CD4-positive, alpha-beta T cell treated with Interferon alpha-2 for 1 hour (primary cell): ENCODE results near the gene CUL5.

Experiments
- DNase-seq, 2 donors: peaks; one replicate each; pipeline ENCODE4 v3.0.0-alpha.2; 2020 to 2022

CUL5 gene

DNA sequence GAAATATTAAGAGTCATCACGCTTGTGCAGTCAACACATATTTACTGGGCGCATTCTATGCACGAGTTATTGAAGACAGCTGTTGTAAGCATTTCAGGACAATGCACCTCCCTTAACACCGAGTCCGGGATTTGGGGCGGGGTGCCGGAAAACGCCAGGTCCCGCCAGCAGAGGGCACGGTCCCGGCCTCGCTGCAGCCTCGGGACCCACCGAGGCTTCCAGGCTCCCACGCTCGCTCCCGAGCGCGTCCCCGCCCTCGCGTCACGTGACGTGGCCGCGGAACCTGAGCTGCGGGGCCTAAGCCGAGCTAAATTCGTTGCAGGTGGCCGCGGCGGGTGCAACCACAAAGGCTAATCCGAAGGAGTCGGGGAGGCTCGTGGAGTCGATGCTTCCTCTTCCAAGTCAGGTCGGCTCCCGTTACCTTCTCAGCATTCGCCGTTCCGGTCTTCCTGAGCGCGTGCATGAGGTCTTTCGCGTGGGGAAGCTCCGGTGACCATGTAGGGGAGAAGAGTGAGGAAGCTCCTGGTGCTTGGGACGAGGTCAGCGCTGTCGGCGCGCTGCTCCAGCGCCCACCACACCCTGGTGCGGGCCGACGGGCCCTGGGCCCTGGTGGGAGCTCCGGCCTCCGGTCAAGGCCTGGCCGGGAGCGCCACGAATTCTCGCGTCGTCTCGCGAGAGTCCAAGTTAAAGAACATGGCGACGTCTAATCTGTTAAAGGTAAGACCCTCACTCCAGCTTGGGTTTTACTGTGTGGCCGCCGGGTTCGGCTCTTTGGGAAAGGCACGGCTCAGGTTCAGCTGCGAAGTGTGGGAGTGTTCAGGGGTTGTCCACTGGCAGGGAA lies at the start of gene CUL5:
Gene CUL5 (plus strand): TSS at position 243 of the 841 bp plus-strand sequence. CDS start 451 bp downstream, at position 694.
- DNase-seq, result peak; percentile 87 to 92

DNA sequence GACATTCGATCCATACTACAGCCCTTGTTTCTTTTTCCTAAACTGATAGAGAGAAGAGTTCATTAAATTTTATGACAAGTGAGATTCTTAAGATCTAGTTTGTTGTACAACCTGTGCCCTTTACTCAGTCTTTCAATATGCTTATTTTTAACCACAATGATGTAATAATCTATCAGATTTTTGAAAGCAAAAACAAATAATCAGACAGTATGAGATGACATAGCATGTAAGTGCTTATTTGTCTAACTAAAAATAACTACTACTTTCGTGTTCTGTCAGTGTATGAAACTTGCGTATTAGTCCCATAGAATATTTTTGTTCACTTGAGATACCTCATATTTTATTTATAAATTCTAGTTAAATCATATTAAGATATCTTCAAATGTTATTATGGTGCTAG lies 47.2 kb upstream of the CUL5 start:
- no peak for DNase-seq

DNA sequence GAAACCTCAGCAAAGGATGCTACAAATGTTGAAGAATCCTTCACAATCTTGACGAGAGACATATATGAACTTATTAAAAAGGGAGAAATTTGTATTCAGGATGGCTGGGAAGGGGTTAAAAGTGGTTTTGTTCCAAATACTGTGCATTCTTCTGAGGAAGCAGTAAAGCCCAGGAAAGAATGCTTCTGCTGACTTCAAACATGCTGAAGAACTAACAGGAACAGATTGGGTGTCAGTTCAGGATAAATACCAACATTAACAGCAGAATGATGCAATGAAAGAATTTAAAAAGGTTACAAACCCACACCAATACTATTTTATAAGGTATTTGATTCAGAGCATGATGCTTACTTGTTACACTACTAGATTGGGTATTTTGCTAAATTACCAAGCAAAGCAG lies 46.5 kb upstream of the CUL5 start:
- DNase-seq, result no peak

DNA sequence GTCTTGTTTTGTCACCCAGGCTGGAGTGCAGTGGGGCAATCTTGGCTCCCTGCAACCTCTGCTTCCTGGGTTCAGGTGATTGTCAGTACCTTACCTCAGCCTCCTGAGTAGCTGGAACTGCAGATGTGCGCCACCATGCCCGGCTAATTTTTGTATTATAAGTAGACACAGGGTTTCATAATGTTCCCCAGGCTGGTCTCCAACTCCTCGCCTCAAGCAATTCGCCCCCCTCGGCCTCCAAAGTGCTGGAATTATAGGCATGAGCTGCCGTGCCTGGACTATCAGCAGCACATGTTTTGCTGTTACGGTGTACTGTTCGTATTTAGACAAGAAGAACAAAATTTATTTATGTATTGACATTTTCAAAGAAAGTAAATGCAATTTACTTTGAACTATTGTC lies 45.6 kb upstream of the CUL5 start:
- no peak for DNase-seq

DNA sequence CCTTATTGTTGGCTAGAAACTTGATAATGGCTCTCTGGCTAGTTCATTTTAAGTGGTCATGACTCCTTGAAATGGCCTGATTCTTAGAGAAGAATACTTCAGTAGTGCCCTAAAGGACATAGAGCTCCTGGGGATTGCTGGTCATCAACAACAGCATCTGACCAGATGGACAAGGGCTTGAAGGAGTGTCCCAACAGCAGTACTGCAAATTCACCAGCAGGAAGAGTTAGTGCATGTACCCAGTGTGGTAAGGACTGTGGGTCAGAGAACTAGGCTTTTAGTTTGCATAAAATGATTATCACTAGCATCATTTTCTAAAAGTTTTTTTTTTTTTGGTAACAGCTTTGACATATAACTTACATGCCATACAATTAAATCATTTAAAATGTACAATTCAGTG lies 39.5 kb upstream of the CUL5 start:
- no peak for DNase-seq

DNA sequence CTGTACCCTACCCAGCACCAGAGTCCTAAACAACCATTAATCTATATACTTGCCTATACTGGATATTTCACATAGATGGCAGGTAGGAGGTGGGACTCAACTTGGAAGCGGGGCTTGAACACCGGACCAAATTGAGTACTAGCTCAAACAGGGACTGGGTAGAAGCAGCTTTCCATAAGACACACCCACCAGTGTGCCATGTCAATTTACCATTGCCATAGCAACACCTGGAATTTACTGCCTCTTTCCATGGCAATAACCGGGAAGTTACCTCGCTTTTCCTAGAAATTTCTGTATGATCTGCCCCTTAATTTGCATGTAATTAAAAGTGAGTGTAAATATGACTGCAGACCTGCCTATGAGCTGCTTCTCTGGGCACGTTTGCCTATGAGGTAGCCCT lies 38.6 kb upstream of the CUL5 start:
- DNase-seq, result no peak

DNA sequence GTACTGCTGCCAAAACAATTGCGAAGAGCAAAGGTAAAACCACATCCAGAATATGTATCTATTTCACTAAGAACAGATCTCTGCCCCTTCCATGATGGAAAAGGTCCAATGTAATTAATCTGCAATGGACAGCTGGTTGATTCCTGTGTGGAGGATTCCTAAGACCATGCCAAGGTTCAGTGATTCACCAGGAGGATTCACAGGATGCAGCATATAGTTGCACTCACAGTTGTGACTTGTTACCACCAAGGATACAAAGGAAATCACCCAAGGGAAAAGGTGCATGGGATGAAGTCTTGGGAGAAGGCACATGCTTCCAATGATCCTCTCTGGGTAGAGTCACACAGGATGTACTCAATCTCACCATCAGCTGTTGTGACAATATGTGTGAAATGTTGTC lies 35.1 kb upstream of the CUL5 start:
- no peak for DNase-seq

DNA sequence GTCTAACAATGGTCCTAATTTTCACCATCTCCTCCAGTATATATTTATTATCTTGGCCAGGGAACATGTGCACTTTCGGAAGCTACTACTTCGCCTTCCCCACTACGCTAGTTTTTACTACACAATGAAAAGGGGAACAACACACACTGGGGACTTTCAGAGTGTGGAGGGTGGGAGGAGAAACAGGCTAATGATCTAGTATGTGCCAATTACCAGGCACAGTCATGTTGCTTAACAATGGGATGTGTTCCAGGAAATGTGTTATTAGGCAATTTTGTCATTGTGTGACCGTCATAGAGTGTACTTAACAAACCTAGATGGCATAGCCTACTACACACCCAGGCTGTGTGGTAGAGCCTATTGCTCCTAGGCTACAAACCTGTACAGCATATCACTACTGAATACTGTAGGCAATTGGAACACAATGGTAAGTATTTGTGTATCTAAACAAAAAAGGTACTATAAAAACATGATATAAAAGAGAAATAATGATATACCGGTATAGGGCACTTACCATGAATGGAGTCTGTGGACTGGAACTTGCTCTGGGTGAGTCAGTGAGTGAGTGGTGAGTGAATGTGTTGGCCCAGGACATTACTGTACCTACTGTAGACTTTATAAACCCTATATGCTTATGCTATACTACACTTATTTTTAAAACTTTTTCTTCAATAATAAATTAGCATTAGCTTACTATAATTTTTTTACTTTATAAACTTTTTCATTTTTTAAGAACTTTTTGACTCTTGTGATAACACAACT lies 20.1 kb upstream of the CUL5 start:
- DNase-seq, result peak; percentile 16 to 59

DNA sequence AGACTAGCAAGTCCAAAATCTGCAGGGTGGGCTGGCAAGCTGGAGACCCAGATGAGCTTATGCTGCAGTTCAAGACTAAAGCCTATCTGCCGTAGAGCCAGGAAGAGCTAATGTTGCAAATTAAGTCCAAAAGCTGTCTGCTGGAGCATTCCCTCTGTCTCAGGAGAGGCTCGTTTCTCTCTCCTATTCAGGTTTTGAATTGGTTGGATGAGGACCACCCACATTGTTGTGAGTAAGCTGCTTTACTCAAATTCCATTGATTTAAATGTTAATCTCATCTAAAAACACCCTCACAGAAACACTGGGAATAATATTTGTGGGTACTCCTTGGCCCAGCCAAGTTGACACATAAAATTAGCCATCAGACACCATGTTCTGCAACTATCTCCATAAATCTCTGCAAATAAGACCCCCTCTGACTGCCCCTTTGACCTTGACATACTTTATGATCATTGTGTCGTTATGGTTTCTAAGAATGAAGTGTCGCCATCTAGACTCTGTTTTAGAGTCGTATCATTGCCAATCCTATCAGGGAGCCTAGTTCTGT lies 16.8 kb upstream of the CUL5 start:
- no peak for DNase-seq

DNA sequence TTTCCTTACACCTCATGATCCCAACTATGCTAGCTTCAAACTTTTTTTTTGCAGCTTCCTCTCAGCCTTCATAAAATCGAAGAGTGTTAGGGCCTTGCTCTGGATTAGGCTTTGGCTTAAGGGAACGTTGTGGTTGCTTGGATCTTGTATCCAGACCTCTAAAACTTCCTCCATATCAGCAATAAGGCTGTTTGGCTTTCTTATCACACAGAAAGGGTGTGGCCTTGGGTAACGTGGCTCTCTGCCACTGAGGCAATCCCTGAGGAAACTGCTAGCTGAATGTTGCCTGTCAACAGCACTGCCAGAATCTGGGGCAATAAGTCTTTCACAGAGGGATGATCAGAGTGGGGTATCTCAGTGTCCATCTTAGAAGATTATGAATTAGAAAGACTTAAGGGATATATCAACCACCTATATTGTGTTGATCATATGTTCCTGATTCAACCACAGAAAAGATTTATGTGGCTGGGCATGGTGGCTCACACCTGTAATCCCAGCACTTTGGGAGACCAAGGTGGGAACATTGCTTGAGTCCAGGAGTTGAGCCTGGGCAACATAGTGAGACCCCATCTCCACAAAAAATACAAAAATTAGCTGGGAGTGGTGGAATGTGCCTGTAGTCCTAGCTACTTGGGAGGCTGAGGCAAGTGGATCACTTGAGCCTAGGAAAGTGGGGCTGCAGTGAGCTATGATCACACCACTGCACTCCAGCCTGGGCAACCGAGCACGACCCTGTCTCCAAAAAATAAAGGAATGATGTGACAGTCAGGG lies 12.5 kb upstream of the CUL5 start:
- DNase-seq, result no peak

DNA sequence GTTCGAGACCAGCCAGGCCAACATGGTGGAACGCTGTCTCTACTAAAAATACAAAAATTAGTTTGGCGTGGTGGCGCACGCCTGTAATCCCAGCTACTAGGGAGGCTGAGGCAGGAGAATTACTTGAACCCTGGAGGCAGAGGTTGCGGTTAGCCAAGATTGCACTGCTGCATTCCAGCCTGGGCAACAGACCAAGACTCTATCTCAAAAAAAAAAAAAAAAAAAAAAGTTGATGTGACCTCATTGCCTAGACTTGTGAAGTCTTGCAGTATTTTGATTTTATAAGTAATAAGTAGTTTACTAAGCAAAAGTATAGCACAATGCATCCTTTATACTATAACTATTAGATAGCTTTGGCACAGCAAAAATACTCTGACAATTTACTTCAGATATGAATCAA lies 9.9 kb upstream of the CUL5 start:
- DNase-seq, result no peak

DNA sequence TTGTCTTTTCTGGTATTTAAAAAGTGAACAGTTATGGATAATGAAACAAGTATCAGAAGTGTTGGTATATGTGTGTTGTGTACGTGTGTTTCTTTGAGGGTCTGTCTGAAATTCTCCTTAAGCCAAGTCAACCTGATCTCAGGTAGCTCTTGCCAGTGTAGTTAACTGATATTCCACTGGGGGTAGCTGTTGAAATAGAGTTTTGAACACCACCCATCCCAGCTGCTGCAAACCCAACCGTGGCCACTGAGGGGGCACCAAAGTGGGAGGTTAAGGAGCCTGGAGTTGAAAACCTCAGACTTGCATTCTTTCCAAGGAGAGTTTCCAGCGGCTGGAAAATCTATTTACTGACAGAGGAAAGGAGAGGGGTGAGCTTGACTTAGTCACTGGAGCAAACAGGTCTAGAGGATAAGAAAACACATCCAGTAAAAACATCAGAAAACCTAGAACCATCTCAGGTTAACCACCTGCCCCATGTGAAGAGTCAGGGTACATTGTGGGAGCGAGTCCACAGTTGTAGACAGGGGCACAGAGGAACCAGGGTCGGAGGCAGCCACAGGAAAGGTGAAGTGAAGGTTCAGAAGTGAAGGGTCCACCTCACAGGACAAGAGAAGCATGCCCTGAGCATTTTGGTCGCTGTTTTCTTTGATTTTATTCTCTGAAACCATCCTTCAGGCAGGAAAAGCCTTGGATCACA lies 8.8 kb upstream of the CUL5 start:
- DNase-seq, result peak; percentile 3 to 55

DNA sequence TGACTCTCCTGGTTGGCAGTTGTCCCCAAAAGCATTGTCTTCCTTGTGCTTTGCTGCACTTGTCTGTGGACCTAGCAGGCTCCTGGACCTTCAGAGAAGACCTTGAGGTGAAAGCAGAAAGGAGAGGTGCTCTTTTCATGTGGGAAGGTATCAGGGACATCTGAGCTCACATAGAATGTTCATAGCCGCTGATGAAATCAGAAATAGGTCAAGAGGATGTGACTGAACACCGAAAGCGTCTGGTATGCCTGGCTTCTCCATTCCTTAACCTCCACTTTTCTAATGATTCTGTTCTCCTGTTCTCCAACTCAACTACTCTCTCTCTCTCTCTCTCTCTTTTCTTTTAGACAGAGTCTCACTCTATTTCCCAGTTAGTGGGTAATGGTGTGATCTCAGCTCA lies 6.2 kb upstream of the CUL5 start:
- no peak for DNase-seq

DNA sequence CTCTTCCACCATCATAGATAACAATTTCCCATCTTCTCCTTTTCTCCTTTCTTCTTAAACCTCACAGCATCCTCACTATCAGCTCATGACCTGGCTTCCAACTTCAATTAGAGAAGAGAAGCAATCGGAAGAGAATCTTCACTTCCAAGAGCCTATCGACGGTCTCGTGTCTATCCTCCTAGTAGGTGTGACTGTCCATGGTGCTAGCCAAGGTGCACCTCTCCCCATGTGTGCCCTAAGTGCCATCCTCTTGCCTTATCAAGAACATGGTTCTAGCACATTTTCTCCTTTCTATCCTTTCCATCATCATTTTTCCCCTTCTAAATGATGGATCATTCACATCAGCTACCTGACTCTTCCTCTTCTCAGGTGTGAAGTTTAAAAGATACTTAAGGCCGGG lies 5.1 kb upstream of the CUL5 start:
- no peak for DNase-seq

DNA sequence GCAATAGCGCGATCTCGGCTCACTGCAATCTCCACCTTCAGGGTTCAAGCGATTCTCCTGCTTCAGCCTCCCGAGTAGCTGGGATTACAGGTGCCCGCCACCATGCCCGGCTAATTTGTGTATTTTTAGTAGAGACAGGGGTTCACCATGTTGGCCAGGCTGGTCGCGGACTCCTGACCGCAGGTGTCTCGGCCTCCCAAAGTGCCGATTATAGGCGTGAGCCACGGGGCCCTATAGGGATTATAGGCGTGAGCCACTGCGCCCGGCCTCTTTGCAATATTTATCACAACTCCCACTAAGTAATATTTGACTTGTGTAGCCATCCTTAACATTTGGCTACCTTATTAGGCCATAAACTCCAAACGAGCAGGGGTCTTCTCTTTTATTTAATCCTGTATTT lies 879 bp upstream of the CUL5 start:
- DNase-seq, result no peak

DNA sequence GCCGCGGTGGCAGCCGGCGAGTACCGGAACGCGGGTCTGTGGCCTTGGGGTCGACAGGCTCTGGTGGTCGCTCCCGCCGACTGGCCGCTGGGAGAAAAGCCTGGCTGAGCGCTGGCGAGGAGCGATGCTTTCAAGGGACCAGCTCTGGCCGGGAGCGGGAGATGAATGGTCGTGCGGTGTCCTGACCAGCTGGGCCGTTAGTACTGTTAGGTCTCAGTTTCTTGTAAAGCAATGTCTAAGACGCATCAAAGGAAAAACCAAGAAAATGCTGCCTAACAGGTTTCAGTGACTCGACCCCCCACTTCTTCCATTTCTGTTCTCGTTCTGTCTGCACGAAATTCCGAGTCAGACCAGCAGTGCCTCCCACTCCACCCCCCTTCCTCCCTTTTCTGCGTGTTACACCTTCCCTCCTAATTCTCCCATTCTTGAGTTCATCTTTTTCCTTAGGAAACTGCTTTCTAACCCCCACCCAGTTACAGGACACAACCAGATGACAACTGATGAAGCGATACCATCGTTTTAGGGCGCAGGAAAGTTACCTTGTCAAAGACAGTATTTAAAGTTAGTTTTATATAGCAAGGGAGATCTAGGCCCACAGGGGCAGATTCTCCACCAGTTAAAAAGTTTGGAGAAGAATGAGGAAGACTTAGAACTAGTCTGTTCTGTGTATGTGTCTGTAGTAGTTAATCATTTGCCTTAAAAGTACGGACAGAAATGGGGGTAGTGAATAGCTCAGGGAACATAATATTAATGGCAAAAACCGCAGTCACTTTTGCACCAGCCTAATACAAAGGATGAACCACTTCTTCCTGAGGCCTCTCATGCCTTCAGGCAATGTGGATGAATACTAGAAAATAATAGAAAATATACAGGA lies 1.0 kb downstream of the CUL5 start:
- no peak for DNase-seq

DNA sequence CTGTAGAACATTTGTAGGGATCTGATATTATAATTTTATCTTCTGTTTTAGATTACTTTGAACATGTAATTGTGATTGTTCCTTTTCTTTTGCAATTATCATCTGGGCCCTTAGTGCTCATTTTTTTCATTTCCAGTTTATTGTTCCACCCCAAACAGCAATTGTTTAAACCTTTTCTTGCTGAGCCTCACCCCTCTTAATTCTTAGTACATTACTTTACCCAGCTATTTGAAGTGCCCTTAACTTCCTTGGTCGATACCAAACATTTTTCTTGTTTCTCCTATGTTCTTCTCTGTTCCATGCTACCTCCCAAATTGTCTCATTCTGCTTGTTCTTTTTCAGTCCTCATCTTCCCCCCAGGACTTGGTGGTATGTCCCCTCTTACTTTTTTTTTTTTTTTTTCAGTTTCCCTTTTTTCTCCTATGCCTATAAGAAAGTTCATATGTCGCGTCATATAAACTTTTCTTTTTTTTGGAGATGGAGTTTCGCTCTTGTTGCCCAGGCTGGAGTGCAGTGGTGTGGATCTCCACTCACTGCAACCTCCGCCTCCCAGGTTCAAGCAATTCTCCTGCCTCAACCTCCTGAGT lies 3.5 kb downstream of the CUL5 start:
- no peak for DNase-seq

DNA sequence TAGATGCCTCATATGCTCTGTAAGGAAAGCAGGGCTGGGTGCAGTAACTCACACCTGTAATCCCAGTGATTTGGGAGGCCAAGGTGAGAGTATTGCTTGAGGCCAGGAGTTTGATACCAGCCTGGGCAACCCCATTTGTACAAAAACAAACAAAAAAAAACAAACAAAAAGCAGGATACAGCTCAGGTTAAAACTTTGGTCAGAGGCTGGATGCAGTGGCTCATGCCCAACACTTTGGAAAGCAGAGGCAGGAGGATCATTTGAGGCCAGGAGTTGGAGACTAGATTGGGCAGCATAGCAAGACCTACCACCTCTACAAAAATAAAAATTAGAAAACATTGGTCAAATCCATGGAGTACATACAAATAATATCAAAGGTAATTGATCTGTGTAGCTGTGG lies 7.9 kb downstream of the CUL5 start:
- no peak for DNase-seq

DNA sequence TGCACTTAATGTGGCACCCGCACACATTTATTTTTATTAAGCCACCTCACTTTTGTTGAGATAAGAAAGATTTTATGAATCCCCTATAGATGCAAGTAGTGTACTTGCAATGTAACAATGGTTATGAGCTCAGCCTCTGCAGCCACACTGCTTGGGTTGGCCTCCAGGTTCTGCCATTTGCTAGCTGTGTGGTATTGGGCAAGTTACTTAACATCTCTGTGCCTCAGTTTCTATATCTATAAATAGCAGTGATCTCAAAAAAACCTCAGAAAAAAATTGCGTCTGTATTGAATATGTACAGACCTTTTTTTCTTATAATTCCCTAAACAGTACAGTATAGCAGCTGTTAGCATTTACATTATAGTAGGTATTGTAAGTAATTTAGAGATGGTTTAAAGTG lies 10.0 kb downstream of the CUL5 start:
- DNase-seq, result no peak

DNA sequence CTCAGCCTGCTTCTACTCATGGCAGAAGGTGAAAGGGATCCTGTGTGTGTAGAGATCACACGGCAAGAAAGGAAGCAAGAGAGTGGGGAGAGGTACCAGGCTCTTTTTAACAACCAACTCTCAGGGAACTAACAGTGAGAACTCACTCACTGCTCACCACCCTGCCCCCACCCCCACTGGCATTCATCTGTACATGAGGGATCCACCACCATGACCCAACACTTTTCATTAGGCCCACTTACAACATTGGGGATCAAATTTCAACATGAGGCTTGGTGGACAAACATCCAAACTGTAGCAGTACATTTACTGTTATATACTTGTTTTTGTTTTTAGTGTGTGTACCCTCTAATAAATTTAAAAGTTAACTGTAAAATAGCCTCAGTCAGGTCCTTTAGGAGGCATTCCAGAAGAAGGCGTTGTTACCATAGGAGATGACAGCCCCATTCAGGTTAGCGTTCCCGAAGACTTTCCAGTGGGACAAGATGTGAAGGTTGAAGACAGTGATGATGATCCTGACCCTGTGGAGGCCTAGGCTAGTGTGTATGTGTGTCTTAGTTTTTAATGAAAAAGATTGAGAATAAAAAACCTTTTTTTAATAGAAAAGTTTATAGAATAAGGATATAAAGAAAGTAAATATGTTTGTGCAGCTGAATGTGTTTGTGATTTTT lies 11.3 kb downstream of the CUL5 start:
- DNase-seq, result no peak
